HuH-7.5 (cell line): ENCODE data around the gene ATP8B1.
A peak's percentile ranks its signal among the peaks of the same experiment; 100 is the strongest.
"Not testable (repeated sequence)": the region's sequence is repeated elsewhere in the genome, so short reads cannot be mapped to it uniquely, and the experiment has no call there.

Experiments
- DNase-seq: peaks from one replicate; pipeline ENCODE4 v3.0.0; 2011; ENCODE audit warnings: low spot score

ATP8B1 gene

DNA sequence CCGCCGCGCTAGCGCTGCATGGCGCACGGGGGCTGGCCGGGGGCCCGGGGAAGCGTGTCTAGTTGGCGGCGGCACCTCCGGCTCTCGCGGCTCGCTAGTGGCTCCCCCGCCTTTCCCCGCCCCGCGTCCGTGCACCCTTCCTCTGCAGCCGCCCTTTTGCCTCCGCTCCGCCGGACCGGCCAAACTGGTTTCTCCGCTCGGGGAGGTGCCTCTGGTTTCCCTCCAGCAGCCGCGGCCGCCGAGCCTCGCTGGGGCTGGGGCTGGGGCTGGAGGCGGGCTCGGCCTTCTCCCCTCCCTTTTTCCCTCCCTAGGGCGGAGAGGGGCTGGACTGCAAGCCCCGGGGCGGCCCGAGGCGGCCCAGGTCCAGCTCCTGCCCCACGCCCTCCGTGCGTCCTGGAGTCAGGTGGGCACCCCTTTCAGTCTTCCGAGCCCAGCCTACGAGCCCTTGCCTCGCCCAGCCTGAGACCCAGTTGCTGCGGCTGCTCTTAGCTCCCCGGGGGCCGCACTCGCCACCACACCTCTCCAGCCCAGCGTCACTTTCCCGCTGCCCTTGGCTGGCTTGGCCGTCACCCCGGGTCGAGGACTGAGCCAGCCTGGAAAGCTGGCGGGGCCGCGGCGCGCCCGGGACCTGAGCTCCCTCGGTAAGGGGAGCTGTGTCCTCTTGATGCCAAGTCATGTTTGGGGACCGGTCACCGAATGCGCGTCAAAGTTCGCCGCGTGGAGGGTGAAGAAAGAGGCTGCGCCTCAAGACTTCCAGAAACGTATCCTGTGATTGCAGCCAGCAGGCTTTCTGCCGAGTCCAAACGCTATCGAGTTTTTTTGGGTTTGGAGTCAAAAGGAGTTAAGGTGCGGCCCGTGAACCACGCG lies at the start of gene ATP8B1:
TSS of gene ATP8B1 (minus strand) at position 213 of the 867 bp plus-strand sequence. CDS start 71,508 bp downstream, outside the sequence.
- peak; percentile 72 for DNase-seq

DNA sequence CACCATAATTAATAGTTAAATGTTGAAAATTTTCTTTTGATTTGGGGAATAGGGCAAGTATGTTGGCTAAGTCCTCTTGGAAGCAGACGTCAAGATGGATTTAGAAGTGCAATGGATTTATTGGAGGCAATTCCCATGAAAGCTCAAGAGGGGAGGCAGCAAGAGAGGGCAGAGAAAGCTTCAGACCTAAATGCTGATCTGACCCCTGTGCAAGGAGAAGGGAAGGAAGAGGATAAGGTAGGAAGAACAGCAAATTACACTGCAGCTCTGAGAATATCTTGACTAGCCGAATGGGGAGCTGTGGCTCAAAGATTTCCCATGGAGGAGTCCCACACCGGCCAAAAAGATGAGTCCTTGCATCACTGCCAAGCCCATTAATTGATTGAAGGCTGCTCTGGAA lies 46.9 kb upstream of the ATP8B1 start:
- no peak for DNase-seq

DNA sequence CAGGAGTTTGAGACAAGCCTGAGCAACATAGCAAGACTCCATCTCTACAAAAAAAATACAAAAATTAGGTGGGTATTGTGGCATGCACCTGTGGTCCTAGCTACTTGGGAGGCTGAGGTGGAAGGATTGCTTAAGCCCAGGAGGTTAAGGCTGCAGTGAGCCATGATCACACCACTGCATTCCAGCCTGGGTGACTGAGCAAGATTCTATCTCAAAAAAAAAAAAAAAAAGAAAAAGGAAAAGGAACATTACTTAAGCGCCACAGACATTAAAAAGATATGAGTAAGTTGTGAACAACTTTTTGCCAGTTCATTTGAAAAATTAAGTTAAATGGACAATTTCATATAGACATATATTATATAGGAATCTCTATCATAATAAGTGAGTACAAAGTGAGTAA lies 45.3 kb upstream of the ATP8B1 start:
- not testable (repeated sequence) for DNase-seq

DNA sequence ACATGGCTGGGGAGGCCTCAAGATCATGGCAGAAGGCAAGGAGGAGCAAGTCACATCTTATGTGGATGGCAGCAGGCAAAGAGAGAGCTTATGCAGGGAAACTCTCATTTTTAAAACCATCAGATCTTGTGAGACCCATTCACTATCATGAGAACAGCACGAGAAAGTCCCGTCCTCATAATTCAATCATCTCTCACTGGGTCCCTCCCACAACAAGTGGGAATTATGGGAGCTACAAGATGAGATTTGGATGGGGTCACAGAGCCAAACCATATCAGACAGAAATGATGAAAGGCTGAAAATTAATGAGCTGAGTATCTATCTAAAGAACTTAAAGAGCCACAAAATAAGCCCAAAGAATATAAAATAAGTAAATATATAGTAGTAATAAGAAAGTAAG lies 44.3 kb upstream of the ATP8B1 start:
- DNase-seq: not testable (repeated sequence)

DNA sequence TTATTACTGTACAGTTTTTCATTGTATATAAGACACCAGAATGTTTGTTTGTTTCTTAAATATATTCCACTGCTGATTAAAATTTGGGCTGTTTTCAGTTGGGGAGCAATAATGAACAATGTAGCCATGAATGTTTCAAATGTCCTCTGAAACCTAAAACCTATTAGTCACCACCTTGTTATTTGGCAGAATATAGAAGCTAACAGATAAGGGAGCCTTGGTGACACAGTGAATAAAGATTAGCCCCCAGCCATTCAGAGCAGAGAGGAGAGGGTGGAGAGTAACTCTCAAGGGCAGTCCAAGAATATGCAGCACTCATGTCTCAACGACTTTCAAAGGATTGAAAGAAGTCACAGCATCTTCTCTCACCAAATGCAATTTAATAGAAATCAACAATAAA lies 43.1 kb upstream of the ATP8B1 start:
- no peak for DNase-seq

DNA sequence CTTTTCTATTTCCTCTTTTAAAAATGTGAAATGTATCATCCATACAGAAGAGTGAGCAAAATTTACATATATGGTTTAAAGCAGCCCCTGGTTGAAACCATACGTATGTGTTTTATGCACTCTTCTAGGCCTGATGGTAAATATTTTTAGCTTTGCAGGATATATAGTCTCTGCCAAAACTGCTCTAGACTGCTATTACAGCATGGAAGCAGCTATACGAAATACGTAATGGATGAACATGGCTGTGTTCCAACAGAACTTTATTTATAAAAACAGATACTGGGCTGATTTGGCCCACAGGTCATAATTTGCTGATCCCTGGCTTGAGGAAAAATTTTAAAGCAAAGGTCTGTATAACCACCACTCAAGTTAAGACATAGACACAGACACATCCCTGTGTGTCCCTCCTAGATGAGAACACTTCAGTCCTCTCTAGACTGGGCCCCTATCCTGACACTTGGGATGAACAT lies 42.5 kb upstream of the ATP8B1 start:
- DNase-seq: no peak

DNA sequence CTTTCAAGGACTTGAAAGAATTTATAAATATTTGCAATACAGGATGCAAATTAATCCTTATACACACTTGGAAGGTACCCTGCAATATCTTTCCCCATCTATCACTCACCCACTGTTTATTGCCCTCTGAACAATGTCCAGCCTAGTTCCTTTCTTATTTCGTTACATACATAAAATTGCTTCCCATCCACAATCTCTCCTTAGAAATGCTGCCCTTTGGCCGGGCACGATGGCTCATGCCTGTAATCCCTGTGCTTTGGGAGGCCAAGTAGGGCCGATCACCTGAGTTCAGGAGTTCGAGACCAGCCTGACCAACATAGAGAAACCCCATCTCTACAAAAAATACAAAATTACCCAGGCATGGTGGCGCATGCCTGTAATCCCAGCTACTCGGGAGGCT lies 41.2 kb upstream of the ATP8B1 start:
- no peak for DNase-seq

DNA sequence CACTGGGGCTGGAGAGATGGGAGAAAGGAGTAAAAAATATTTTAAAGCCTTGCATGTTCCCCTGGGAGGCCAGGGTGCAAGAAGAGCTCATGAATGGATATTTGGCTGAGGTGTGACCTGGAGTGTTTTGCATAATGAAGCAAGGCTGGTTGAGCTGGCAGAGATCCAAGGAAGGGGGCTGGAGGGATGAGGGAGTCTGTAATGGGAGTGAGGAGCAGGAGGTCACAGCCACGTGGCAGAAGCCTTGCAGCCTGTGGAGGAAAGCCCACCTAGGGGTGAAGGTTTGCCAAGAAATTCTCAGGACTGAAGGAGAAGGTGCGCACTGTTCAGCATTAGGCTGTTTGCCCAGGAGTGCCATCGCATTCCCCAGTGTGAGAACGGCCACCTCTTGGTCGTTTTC lies 40.3 kb upstream of the ATP8B1 start:
- no peak for DNase-seq

DNA sequence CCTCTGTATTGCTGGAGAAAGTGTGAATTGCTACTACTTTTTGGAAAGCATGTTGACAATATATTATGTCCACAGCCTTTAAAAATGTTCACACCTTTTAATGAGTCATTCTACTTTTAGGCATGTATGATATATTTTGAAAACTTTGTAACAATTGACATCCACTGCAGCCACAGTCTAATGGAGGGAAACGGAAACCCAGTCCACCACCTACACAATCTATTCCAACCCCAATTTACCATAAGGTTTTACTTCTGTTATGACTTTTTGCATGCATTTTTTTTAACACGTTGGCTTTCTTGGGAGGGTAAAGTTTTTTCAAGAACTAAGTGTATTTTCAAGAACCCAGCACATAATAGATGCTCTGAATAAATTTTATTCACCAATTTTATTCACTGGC lies 38.5 kb upstream of the ATP8B1 start:
- DNase-seq: no peak

DNA sequence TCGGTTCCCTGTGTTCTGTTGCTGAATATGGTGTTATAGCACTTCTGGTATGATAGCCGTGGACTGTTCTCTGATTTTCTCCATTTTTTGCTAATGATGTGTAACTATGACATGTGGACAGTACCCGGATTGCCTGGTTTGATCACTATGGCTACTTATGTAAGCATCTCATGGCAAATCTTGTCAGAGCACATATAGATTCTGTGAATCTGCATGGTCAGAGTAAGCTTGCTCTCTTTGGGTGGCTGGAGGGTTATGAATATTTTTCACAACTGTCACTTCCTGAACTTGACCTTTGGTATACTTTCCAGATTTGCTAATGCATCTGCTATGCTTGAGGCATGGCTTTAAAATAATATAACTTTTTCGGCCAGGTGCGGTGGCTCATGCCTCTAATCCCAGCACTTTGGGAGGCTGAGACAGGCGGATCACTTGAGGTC lies 36.8 kb upstream of the ATP8B1 start:
- no peak for DNase-seq

DNA sequence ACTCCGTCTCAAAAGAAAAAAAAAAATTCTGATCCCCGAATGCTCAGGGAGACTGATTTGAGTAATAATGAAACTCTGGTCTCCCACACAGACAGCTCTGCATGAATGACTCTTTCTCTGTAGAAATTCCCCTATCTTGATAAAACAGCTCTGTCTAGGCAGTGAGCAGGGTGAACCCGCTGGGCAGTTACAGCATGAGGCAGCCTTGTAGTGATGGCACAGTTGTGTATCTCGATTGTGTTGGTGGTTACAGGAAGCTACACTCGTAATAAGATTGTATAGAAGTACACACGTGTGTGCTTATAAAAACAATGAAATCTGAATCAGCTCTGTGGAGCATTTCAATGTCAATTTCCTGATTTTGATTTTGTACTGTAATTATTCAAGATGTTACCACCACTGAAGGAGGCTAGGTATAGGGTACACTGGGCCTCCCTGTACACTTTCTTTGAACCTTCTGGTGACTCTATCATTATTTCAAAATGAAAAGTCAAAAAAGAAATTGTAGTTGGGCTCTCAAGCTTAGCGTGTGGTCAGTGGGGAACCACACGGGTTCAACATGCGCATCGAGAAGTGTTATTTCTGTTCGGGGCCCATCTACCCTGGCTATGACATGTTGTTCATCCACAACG lies 34.9 kb upstream of the ATP8B1 start:
- no peak for DNase-seq

DNA sequence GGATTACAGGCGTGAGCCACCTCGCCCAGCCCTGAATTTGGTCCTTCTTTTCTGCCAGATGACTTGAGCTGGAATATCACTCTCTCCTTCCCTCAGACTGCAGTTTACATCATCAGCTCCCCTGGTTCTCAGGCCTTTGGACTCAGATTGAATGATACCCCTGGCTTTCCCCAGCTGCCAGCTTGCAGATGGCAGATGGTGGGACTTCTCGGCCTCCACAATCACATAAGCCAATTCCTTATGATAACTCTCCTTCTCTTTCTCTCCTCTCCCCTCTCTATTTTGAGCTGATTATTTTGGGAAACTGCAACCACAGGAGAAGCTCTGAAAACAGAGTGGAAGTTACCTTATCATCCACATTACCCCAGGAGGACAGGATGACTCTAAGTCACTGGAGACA lies 33.4 kb upstream of the ATP8B1 start:
- no peak for DNase-seq

DNA sequence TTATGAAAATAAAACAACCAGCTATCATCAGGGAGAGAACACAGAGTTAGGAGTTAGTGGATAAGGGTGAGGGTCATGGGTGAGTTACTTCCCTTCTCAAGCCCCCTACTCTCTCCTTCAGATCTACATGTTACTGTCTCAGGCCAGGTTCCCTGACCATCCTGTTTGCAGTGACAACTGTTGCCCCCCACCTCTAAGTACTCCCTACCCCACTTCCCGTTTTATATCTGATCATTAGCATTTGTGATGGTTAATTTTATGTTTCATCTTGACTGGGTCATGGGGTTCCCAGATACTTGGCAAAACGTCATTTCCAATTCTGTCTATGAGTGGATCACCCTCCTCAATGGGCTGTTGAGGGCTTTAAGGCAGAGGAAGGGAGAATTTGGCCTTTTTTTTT lies 32.8 kb upstream of the ATP8B1 start:
- DNase-seq: no peak

DNA sequence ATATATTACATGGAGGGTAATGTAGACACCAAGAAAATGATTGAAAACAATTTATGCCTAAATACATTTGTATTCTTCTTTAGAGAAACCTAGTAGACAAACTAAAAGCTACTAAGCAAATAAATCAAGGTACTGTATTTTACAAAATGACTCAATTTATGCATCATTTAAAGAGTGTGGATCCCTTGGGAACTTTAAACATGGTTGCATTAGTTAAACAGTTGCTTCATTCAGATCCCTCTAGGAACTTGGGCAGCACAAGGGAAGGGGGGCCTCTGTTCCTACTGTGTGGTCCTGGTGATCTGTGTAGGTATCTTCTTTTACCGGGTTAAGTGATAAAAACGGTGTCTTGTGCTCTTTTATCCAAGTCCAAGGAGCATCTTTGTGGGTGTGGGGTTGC lies 31.5 kb upstream of the ATP8B1 start:
- no peak for DNase-seq

DNA sequence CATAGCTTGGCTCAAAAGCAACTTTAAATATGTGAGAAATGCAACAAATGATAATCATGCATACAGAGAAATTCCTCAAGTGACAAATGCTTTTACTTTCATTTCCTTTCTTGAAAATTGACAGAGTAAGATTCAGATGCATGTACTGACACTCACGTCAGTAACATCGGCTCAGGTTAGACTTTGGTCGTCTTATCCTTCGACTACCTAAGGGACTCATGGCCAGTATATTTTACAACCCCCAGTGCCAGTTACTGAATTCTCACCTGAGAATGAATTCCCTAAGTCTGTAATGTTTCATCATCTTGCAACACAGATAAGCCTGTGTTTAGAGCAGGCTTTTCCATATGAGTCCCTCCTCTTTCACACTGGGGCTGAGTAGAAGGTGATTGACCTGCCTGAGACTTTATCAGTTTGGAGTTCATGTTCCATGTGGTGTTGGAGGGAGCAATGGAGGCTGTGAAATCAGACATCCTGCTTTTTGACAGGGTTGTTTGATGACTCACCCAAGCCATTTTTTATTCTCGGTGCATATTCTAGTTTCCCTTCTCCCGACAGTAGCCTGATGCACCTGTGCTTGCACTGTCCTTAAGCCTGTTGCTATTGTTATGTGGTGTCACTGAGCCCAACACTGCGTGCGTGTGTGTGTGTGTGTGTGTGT lies 30.5 kb upstream of the ATP8B1 start:
- peak; percentile 25 for DNase-seq

DNA sequence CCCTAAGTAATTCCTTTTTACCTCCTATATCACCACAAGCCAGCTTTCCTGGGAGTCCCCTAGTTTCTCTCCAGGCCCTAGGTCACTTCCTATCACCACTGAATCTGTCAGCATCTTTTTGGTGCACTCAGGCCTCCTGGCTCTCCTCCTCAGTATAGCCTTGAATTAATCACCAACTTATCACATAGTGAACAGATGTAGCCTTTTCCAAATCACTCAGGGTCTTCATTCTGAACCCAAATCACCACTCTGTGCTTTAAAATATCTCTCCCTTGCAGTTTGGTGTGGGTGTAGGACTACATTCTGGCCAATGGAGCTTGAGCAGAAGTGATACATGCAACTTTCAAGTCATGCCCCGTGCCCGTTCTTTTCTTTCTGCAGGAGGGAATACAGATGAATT lies 29.6 kb upstream of the ATP8B1 start:
- DNase-seq: no peak

DNA sequence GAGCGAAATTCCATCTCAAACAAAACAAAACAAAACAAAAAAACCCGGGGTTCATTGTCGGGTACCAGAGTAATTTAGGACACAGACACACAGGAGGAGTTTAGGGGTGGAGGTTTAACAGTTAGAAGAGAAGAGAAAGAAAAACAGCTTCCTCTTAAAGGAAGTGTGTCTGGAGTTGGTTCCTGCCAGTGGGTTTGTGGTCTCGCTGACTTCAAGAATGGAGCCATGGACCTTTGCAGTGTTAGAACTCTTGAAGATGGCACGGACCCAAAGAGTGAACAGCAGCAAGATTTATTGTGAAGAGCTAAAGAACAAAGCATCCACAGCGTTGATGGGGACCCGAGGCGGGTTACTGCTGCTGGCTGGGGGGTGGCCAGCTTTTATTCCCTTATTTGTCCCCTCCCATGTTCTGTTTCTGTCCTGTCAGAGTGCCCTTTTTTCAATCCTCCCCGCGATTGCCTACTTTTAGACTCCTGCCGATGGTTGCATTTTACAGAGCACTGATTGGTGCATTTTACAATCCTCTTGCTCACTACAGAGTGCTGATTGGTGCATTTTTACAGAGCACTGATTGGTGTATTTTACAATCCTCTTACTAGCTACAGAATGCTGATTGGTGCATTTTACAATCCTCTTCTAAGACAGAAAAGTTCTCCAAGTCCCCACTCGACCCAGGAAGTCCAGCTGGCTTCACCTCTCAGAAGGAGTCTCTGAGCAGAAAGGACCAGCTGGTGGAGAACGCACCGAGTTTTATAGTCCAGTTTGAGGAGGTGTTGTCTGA lies 28.7 kb upstream of the ATP8B1 start:
- DNase-seq: no peak

DNA sequence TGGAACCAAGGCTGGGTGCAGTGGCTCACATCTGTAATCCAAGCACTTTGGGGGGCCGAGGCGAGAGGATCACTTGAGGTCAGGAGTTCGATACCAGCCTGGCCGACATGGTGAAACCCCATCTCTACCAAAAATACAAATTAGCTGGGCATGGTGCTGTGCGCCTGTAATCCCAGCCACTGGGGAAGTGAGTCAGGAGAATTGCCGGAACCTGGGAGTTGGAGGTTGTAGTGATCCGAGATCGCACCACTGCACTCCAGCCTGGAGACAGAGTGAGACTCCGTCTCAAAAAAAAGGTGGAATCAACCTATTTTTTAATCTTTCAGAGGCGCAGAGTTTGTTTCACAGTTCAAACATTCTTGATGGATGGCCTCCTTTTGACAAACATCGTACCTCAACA lies 24.5 kb upstream of the ATP8B1 start:
- DNase-seq: no peak

DNA sequence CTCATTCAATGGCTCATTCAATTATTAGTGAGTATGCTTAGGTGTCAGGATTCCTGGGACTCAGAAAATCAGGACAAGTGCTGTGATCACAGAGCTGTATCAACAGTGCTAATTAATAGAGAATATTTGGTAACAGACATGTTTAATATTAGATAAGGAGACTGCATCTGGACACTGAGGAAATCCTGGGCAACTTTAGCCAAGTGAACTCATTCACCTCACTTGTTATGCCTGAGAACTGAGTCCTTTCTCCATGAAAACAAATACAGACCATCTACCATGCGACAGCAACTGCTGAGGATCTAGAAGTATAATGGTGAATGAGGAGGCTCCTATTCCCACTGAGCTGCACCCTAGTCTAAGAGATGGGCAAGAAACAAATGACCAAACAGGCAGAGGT lies 23.1 kb upstream of the ATP8B1 start:
- no peak for DNase-seq

DNA sequence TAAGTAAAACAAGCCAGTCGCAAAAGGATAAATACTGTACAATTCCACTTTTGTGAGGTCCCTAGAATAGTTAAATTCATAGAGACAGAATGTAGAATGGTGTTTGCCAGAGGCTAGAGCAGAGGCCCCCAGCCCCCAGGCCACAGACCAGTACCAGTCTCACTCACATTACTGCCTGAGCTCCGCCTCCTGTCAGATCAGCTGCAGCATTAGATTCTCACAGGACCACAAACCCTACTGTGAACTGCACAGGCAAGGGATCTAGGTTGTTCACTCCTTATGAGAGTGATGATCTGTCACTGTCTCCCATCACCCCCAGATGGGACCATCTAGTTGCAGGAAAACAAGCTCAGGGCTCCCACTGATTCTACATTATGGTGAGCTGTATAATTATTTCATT lies 17.5 kb upstream of the ATP8B1 start:
- not testable (repeated sequence) for DNase-seq

DNA sequence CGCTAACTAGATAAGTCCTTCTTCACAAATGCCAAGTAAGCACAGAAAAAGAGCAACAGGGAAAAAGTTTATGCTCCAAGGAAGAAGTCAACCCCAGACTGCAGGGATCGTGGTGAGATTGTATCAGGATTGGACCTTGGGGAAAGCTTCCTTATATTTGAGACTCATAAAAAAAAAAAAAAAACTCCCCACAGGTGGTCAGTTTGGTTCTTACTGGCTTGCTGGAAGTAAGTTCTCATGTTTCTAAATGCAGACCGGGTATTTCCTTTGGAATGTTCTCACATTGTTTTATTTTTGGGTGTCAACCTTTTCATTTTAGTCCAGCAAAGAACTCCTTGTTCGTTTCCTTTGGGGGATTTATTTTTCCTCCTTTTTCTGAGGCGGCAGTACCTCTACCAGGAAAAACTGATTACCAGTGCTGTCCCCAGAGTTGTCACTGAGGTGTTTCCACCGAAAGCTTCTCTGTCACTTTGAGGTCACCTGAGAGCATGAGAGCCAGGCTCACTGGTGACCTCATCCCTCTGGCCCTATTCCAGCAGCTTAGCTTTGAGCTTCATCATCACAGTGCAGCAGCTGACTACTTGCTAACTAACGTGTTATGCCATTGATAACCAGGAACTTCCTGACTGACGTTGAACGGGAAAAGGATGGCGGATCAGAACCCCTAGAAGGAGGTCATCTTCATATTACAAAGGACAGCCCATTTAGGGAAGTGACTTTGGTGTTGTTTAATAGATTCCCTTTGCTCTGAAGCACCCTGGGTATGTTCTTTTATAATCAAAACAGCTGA lies 16.8 kb upstream of the ATP8B1 start:
- peak; percentile 50 for DNase-seq
